AG09319 (cell line): ENCODE measurements around the gene ZBTB3.

ENCODE experiments used
- DNase-seq: peaks from one replicate; pipeline ENCODE4 v3.0.0-alpha.2; 2010; ENCODE audit warnings: low read depth; ENCODE audit errors: extremely low read depth
- CTCF ChIP-seq: IDR thresholded peaks from 2 replicates; pipeline ENCODE4 v1.5.1; 2011; ENCODE audit warnings: low read depth, mild to moderate bottlenecking, inconsistent platforms, low read length, moderate library complexity

The ZBTB3 gene

GRCh38 chr11:62712276-62712812 is 41.6 kb downstream of the ZBTB3 start:
- no peak for DNase-seq
- TF ChIP-seq CTCF, result no peak

- TF ChIP-seq CTCF, result no peak
- no peak for DNase-seq
Measured at GRCh38 chr11:62710001-62710345, 44.0 kb downstream of the ZBTB3 start.

GRCh38 chr11:62709247-62710000 is 44.5 kb downstream of the ZBTB3 start:
- no peak; the same call in none of the 2 replicates for TF ChIP-seq CTCF
- DNase-seq, result peak; percentile 92

- DNase-seq, result no peak
- no peak for TF ChIP-seq CTCF
Measured at GRCh38 chr11:62708793-62709192, 45.2 kb downstream of the ZBTB3 start.

GRCh38 chr11:62708392-62708791 is 45.6 kb downstream of the ZBTB3 start:
- no peak for DNase-seq
- no peak for TF ChIP-seq CTCF

GRCh38 chr11:62707277-62707861 is 46.6 kb downstream of the ZBTB3 start, which contains the start of the genes BSCL2 and GNG3:
BSCL2 (minus strand) TSS chr11:62707424; CDS start chr11:62707195, 229 bp downstream.
GNG3 (plus strand) TSS chr11:62707676; CDS start chr11:62708296, 620 bp downstream.
- DNase-seq, result no peak
- TF ChIP-seq CTCF, result no peak

- no peak for DNase-seq
- no peak for TF ChIP-seq CTCF
Measured at GRCh38 chr11:62706850-62707247, 47.1 kb downstream of the ZBTB3 start.
